Fibroblast of mammary gland (primary cell): ENCODE results near the gene FBXL22.

Experiments used
- DNase-seq: peaks from one replicate; pipeline ENCODE4 v3.0.0-alpha.2; 2010; ENCODE audit warnings: low read depth
- H3K4me3 ChIP-seq: 2 replicates; pipeline ENCODE4 v1.5.1; 2011; ENCODE audit warnings: low read depth, mild to moderate bottlenecking, low read length, moderate library complexity; ENCODE audit not compliant: control insufficient read depth
- TF ChIP-seq, protein P1 (sequence below): conservative IDR thresholded peaks from 2 replicates; pipeline ENCODE4 v1.5.1; 2011; ENCODE audit warnings: low read depth, low read length, inconsistent platforms; ENCODE audit not compliant: control insufficient read depth, insufficient read depth

The FBXL22 gene

DNA sequence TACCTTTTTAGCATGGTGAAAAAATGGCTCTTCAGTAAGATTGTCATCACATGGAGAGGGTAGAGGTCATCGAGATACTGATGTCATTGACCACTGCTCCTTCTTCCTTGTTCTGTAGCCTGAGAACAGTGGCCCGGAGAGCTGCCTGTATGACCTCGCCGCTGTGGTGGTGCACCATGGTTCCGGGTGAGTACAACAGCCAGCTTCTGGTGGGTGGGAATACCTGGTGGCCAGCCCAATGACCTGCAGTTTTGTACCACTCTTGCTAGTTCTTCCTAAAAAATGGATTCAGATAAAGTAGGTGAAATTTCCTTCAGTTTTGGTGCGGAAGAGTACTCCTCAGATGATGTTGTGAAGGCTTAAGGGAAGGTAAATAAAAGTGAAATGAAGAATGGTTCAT is 8.4 kb upstream of the FBXL22 start:
- TF ChIP-seq, protein P1, sequence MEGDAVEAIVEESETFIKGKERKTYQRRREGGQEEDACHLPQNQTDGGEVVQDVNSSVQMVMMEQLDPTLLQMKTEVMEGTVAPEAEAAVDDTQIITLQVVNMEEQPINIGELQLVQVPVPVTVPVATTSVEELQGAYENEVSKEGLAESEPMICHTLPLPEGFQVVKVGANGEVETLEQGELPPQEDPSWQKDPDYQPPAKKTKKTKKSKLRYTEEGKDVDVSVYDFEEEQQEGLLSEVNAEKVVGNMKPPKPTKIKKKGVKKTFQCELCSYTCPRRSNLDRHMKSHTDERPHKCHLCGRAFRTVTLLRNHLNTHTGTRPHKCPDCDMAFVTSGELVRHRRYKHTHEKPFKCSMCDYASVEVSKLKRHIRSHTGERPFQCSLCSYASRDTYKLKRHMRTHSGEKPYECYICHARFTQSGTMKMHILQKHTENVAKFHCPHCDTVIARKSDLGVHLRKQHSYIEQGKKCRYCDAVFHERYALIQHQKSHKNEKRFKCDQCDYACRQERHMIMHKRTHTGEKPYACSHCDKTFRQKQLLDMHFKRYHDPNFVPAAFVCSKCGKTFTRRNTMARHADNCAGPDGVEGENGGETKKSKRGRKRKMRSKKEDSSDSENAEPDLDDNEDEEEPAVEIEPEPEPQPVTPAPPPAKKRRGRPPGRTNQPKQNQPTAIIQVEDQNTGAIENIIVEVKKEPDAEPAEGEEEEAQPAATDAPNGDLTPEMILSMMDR: no peak
- no peak overlapping the region for H3K4me3 ChIP-seq
- DNase-seq: no peak

DNA sequence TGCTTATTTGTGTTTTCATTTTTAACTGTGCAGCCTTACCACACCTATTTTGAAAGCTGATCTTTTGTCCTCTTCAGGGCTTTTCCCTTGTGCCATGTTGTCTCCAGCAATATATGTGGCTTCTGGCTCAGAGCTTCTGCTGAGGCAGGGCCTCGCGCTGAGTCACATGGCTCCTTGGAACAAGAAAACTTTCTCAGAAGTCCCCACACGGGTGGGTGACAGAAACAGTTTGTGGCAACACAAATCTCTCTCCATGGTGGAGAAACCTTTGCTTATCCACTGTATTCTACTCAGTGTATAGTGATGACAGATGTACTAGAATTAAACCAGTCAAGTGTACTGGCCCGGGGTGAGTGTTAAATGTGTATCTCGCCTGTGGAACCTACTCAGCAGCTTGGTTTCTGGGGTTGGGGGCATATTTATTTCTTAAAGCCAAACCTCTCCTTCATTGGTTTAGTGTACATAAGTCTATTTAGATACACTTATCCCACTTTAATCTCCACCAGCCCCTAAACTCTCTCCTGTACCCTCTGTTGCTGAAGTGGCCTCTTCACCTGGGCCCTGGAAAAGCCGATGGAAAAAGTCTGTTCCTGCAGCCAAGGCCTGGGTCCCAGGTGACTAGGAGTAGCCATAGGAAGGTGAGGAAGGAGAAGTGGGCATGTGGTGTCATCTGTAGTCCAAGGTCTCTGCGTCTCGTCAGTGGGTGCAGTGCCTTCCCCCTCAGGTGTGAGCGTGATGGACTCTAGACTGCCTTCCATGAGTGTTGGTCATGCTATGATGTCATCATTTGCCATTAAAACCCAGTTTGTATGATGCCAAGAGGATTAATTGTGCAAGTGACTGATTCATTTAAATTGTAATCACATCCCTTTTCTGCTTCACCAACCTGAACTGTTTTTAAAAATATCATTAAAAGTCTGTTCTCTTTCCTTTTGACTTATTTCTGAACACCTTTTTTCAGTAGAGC is 3.2 kb upstream of the FBXL22 start:
- no peak overlapping the region for H3K4me3 ChIP-seq
- DNase-seq: peak; percentile 28
- TF ChIP-seq, protein P1: no peak

DNA sequence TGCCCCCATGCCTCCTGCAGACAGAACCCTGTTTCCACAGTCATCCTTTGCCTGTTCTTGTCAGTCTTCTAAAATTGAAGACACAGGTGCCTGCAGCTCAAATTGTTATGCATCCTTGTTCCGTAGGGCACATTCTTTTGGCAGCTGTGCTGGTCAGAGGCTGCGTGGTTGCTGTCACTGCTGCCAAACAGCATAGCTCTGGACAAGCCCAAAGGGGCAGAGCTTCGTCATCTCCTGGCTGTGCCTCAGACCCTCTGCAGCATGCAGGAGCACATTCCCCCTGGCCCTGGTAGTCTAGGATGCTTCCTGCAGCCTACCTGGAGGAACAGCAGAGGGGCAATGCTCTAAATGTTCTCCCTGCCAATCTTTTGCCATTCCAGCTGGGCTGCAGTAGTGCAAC is 2.1 kb upstream of the FBXL22 start:
- TF ChIP-seq, protein P1: no peak
- DNase-seq: no peak
- H3K4me3 ChIP-seq: no peak overlapping the region

DNA sequence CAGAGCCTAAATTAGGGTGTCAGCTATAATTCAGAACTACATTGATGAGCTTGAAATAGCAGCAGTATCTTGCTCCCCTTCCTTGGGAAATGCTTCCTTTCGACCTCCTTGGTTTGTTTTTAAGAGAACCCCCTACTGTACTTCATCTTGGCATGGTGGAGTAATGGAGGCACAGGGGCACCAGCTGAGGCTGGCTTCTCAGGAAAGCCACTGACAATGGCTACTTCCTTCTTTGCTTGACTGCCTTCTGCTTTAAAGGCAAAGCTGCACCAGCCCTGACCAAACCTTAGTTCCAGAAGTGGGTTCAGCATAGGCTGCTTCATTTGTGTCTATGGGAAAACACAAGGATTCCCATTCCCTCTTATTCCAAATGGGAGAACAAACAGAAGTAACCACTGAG is 1.5 kb upstream of the FBXL22 start:
- TF ChIP-seq, protein P1: no peak
- DNase-seq: no peak
- no peak overlapping the region for H3K4me3 ChIP-seq

DNA sequence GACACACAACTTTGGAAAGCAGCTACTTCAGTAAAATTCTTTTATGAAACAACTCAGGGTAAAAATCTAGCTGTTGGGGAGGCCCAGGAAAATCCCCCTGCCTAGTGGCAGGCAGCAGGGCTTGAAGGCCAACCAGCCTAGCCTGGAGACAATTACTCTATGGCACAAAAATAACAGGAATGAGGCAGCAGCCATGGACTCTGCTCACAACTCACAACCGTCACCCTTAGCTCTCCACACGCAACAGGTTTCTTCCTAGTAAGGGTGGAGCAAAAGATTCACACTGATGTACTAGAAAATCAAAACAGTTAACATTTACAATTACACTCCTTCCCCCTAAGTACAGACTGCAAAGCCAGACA is 530 bp upstream of the FBXL22 start:
- no peak overlapping the region for H3K4me3 ChIP-seq
- peak; percentile 27 for DNase-seq
- TF ChIP-seq, protein P1: no peak

DNA sequence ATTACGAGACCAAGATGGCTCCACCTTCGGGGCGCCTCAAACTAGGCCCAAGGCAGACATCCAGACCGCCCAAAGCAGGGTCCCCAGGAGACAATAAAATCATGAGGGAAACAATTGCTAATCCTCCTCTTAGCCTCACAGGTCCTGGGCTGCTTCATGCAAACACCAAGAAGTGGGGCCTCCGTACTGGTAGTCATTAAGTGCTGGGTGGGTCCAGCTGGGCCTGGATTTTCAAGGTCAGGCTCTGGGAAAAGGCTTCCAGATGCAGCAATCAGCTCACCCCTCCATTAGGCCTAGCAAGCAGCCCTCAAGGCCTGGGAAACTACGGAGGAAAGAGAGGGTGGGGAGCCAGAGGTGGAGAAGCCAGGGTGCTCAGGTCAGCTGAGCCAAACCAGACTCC is 634 bp downstream of the FBXL22 start:
- no peak overlapping the region for H3K4me3 ChIP-seq
- TF ChIP-seq, protein P1: no peak
- DNase-seq: no peak
